Peyer's patch (tissue), 4 donors: ENCODE results near the gene OLFML2A. TPM values are rescaled to one million over a fixed set of nuclear protein-coding genes. Genes with fewer than 3 reads are reported as not detected.

Experiments
- DNase-seq, 3 donors: peaks; one replicate each; pipeline ENCODE4 v3.0.0-alpha.2; 2017 to 2019
- H3K27ac ChIP-seq, 4 donors: fragments of 200-600 bp; sonication (generic); one replicate each; pipeline ENCODE4 v1.5.1; 2016 to 2019
- H3K27me3 ChIP-seq, 2 donors: fragments of 200-600 bp; sonication (generic); one replicate each; pipeline ENCODE4 v1.5.1; 2019
- H3K36me3 ChIP-seq, 3 donors: fragments of 200-600 bp; sonication (generic); one replicate each; pipeline ENCODE4 v1.5.1; 2016 to 2019
- H3K4me1 ChIP-seq, 4 donors: fragments of 200-600 bp; sonication (generic); one replicate each; pipeline ENCODE4 v1.5.1; 2016 to 2019
- H3K4me3 ChIP-seq, 4 donors: fragments of 200-600 bp; sonication (generic); 1 replicate in 3 of 4; 2 replicates in 1 of 4; pipeline ENCODE4 v1.5.1; 2016 to 2019; ENCODE audit warnings: mild to moderate bottlenecking in 1 of 4
- H3K9me3 ChIP-seq, 4 donors: fragments of 200-600 bp; sonication (generic); one replicate each; pipeline ENCODE4 v1.5.1; 2016 to 2019; ENCODE audit warnings: mild to moderate bottlenecking in 1 of 4
- POLR2A ChIP-seq, 2 donors: fragments of 450-650 bp; IDR thresholded peaks; one replicate each; pipeline ENCODE4 v1.5.1; 2017; ENCODE audit warnings: antibody characterized with exemption in 2 of 2, mild to moderate bottlenecking in 2 of 2, moderate library complexity in 2 of 2
- total RNA-seq, 4 donors: library from RNA; depleted of rRNA; stranded (reverse); fragments of >200 nt; gene quantifications; one replicate each; pipeline ENCODE4 v1.1.0, GENCODE V29; 2016
- TF ChIP-seq, protein P1 (sequence below), 6 experiments: fragments of 450-650 bp in 4 of 6; fragments of 200-600 bp in 2 of 6; sonication (generic) in 1 of 6; IDR thresholded peaks; one replicate each; pipeline ENCODE4 v1.5.1; 2017 to 2019; ENCODE audit warnings: antibody characterized with exemption in 6 of 6, mild to moderate bottlenecking in 3 of 6, moderate library complexity in 1 of 6

Gene OLFML2A
- total RNA-seq, 4 donors from 2014 or later = 0.88 to 10.0 (median 8.7) TPM

DNA sequence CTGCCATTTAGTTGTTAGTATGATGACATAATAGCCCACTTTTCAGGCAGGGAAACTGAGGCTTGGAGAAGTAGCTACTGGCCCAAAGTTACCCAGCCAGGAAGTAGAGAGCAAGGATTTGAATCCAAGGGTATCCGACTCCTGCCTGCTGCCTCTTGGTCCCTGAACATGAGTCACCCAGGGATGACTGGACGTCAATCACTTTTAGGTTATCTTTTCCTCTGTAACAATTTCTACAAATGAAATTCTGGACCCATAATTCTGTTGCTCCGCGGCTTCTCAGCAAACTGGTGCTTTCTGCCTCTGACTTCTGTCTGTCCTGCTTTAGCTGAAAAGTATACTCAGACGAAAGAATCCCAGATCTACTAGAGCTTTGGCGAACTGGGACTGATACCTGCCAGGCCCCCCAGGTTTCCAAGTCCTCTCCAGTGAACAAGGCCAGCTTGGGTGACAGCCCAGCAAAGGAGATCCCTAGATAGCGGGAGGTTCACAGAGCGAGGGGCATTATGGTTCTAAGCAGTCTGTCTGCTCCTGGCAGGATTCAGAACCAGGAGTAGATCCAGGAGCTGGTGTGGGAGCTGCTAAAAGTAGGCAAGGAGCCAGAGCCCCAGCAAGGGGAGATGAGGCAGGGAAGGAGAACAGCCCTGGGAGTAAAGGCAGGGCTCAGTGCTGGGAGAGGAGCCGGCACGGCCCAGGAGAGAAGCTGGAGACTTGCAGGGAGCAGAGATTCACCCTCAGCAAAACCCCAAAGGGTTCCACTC, 20.6 kb downstream of the OLFML2A start:
- no peak overlapping the region for H3K4me3 ChIP-seq
- H3K4me1 ChIP-seq = peaks cover 0 to 7% (median 0%) of the 10 kb centered on the region in 4 donors
- no peak for DNase-seq
- no peaks in the 10 kb centered on the region for H3K9me3 ChIP-seq
- no peaks in the 10 kb centered on the region for H3K36me3 ChIP-seq
- H3K27me3 ChIP-seq = no peaks in the 10 kb centered on the region
- H3K27ac ChIP-seq = no peak overlapping the region
- TF ChIP-seq, protein P1, sequence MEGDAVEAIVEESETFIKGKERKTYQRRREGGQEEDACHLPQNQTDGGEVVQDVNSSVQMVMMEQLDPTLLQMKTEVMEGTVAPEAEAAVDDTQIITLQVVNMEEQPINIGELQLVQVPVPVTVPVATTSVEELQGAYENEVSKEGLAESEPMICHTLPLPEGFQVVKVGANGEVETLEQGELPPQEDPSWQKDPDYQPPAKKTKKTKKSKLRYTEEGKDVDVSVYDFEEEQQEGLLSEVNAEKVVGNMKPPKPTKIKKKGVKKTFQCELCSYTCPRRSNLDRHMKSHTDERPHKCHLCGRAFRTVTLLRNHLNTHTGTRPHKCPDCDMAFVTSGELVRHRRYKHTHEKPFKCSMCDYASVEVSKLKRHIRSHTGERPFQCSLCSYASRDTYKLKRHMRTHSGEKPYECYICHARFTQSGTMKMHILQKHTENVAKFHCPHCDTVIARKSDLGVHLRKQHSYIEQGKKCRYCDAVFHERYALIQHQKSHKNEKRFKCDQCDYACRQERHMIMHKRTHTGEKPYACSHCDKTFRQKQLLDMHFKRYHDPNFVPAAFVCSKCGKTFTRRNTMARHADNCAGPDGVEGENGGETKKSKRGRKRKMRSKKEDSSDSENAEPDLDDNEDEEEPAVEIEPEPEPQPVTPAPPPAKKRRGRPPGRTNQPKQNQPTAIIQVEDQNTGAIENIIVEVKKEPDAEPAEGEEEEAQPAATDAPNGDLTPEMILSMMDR (IDR thresholded peaks at IDR 0.05) = no peak
- no peak for TF ChIP-seq POLR2A (IDR thresholded peaks at IDR 0.05)

DNA sequence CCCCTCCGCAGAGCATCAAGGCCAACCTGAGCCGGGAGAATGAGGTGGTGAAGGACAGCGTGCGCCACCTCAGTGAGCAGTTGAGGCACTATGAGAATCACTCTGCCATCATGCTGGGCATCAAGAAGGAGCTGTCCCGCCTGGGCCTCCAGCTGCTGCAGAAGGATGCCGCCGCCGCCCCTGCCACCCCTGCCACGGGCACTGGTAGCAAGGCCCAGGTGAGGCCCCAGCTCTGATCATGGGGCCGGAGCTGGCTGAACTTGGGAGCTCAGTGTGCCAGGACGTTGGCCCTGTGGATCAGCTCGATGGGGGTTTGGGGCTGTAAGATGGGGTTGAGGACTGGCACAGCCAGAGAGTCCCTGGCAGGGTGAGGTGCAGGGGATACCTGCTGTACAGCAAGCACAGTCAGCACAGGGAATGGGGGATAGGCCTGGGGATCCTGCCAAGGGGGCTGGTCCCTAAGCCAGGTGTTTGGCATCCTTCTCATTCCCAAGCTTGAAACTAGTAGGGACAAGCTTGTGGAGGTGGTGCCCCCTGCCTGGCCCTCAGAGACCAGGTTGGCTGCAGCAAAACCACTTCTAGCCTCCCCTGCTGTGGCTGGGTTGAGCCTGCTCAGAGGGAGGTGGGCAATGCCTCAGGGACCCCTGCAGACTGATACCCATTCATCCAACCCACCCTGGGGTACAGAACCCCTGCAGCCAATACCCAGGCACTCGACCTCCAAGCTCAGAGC, 22.5 kb downstream of the OLFML2A start:
- TF ChIP-seq, protein P1 (IDR thresholded peaks at IDR 0.05) = no peak
- TF ChIP-seq POLR2A (IDR thresholded peaks at IDR 0.05) = no peak
- Histone ChIP-seq H3K4me1 (peaks cover 0 to 7% (median 0%) of the 10 kb centered on the region in 4 donors), H3K27me3 (no peaks in the 10 kb centered on the region), H3K36me3 (no peaks in the 10 kb centered on the region), H3K27ac (peak overlapping the region in 1 of 4 donors; percentile 64), H3K9me3 (no peaks in the 10 kb centered on the region), H3K4me3 (no peak overlapping the region)
- DNase-seq = no peak

DNA sequence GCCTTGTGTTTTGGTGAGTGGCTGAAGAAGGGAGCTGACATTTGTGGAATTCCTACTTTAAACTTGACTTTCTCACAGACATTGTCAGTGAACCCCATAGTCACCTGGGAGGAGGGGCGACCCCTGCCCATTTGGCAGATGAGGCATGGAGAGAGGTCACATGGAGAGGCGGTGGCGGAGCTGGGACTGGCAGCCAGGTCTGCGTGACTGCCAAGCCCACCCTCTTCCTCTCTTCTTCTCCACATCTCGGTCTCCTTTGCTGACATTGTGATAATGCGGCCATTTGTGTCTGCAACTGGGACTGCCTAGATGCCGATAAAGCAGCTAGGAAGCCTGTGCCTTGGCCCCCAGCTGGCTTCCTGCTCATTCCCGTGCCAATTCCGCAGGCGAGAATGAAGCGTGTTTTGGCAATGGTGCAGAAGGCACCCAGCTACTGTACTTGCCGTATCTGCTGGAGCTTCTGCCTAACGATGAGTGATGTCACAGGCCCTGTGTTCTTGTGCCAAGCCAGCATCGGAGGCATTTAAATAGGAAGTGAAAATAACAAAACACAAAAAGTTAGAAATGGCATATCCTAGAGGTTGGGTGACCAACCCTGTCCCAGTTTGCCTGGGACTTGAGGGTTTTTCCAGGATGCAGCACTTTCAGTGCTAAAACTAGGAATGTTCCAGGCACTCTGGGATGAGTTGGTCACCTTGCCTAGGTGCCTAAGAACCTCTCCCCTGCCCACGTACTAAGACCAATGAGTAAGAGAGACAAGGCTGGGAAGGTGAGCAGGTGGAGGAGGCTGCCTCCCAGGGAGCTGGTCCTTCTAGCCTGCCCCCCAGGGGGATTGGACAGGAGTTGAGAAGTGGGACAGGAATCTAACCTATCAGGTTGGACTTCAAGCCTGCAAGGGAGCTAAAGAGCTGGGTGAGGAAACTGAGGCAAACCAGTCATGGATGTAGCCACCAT, 23.6 kb downstream of the OLFML2A start:
- peak in 2 of 3 donors; percentile 63 to 75 for DNase-seq
- Histone ChIP-seq H3K4me3 (no peak overlapping the region), H3K27ac (peak overlapping the region in 2 of 4 donors; percentile 17 to 64), H3K9me3 (no peaks in the 10 kb centered on the region), H3K4me1 (peaks cover 0 to 7% (median 0%) of the 10 kb centered on the region in 4 donors), H3K27me3 (no peaks in the 10 kb centered on the region), H3K36me3 (no peaks in the 10 kb centered on the region)
- TF ChIP-seq, protein P1 (IDR thresholded peaks at IDR 0.05) = no peak
- TF ChIP-seq POLR2A (IDR thresholded peaks at IDR 0.05) = no peak

DNA sequence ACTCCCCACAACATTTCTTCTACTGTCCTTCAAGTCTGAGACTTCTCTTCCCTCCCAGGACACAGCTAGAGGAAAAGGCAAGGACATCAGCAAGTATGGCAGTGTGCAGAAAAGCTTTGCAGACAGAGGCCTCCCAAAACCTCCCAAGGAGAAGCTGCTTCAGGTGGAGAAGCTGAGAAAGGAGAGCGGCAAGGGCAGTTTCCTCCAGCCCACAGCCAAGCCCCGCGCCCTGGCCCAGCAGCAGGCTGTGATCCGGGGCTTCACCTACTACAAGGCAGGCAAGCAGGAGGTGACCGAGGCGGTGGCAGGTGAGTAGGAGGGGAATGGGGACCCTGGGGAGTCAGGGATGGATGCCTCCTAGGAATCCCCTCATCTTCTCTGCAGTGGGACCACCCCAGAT, 24.4 kb downstream of the OLFML2A start:
- no peak for TF ChIP-seq POLR2A (IDR thresholded peaks at IDR 0.05)
- TF ChIP-seq, protein P1 (IDR thresholded peaks at IDR 0.05) = no peak
- Histone ChIP-seq H3K9me3 (no peaks in the 10 kb centered on the region), H3K36me3 (no peaks in the 10 kb centered on the region), H3K27me3 (no peaks in the 10 kb centered on the region), H3K4me3 (no peak overlapping the region), H3K4me1 (peaks cover 0 to 7% (median 0%) of the 10 kb centered on the region in 4 donors), H3K27ac (peak overlapping the region in 1 of 4 donors; percentile 64)
- DNase-seq = no peak

DNA sequence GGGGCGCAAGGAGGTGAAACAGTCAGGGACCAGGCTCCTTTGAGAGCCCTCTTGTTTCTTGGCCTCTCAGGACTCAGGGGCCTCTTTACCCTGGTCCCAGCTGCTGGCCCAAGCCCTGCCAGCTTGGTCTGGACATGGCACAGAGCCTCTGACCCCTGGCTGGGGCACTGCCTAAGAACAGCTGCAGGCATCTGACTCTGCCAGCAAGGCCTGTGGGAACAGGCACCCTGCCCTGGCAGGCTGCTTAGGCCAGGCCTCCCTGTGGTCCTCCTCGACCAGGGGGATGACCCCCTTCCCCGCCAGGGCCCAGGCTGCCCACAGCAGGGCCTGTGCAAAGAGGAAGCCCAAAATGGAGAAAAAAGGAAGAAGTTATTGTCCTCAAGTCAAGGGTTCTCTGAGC, 25.5 kb downstream of the OLFML2A start:
- H3K27ac ChIP-seq = no peak overlapping the region
- H3K36me3 ChIP-seq = no peaks in the 10 kb centered on the region
- H3K4me3 ChIP-seq = no peak overlapping the region
- TF ChIP-seq POLR2A (IDR thresholded peaks at IDR 0.05) = no peak
- TF ChIP-seq, protein P1 (IDR thresholded peaks at IDR 0.05) = no peak
- H3K4me1 ChIP-seq = peaks cover 0 to 5% (median 0%) of the 10 kb centered on the region in 4 donors
- H3K9me3 ChIP-seq = no peaks in the 10 kb centered on the region
- no peak for DNase-seq
- H3K27me3 ChIP-seq = no peaks in the 10 kb centered on the region
